Fibroblast of lung (primary cell): ENCODE results near the gene SGSM2. TPM values are rescaled to one million over a fixed set of nuclear protein-coding genes. Genes with fewer than 3 reads are reported as not detected.
A peak's percentile ranks its signal among the peaks of the same experiment; 100 is the strongest.

Experiments
- DNase-seq, 2 donors: peaks; one replicate each; pipeline versions ENCODE4 v3.0.0 to v3.0.0-alpha.2; 2010; ENCODE audit warnings: low read depth in 2 of 2
- H2AFZ ChIP-seq: 2 replicates; pipeline ENCODE4 v1.5.1; 2012; ENCODE audit warnings: low read length, control low read depth, inconsistent platforms
- H3K27ac ChIP-seq: 2 replicates; pipeline ENCODE4 v1.5.1; 2011; ENCODE audit warnings: low read length, control low read depth; ENCODE audit not compliant: insufficient read depth
- H3K27me3 ChIP-seq: 2 replicates; pipeline ENCODE4 v1.5.1; 2011; ENCODE audit warnings: mild to moderate bottlenecking, low read length; ENCODE audit not compliant: control insufficient read depth, insufficient read depth
- H3K36me3 ChIP-seq: 2 replicates; pipeline ENCODE4 v1.5.1; 2011; ENCODE audit warnings: low read length; ENCODE audit not compliant: control insufficient read depth, insufficient read depth
- H3K4me1 ChIP-seq: 2 replicates; pipeline ENCODE4 v1.5.1; 2011; ENCODE audit warnings: low read length; ENCODE audit not compliant: control insufficient read depth, insufficient read depth; ENCODE audit errors: extremely low read depth
- H3K4me2 ChIP-seq: 2 replicates; pipeline ENCODE4 v1.5.1; 2011; ENCODE audit warnings: low read length, control low read depth; ENCODE audit not compliant: insufficient read depth; ENCODE audit errors: extremely low read depth
- H3K4me3 ChIP-seq, 4 experiments: fragments of 200-600 bp in 1 of 4; sonication (generic) in 1 of 4; replicated peaks in 1 of 4; 2 replicates each; pipeline ENCODE4 v1.5.1; 2011 to 2016; ENCODE audit warnings: low read length in 4 of 4, low read depth in 3 of 4, mild to moderate bottlenecking in 3 of 4, control low read depth in 2 of 4, inconsistent platforms in 1 of 4, mixed read lengths in 1 of 4; ENCODE audit not compliant: insufficient read depth in 1 of 4; ENCODE audit errors: control extremely low read depth in 1 of 4
- H3K79me2 ChIP-seq: 2 replicates; pipeline ENCODE4 v1.5.1; 2012; ENCODE audit warnings: mild to moderate bottlenecking, low read length, inconsistent platforms; ENCODE audit not compliant: control insufficient read depth, insufficient read depth
- H3K9ac ChIP-seq: 2 replicates; pipeline ENCODE4 v1.5.1; 2011; ENCODE audit warnings: mild to moderate bottlenecking, low read length, control low read depth; ENCODE audit not compliant: insufficient read depth
- H3K9me3 ChIP-seq: 2 replicates; pipeline ENCODE4 v1.5.1; 2012; ENCODE audit warnings: low read depth, low read length; ENCODE audit not compliant: control insufficient read depth, insufficient read depth
- H4K20me1 ChIP-seq: 2 replicates; pipeline ENCODE4 v1.5.1; 2011; ENCODE audit warnings: low read length; ENCODE audit not compliant: control insufficient read depth, insufficient read depth; ENCODE audit errors: extremely low read depth
- EZH2 ChIP-seq: IDR thresholded peaks from 2 replicates; pipeline ENCODE4 v1.5.1; 2012; ENCODE audit warnings: low read length, control low read depth, mild to moderate bottlenecking; ENCODE audit errors: missing control alignments
- polyA plus RNA-seq, 2 donors: library from polyadenylated mRNA; depleted of rRNA in 1 of 2; stranded (reverse) in 1 of 2; unstranded in 1 of 2; fragments of >200 nt; gene quantifications; 2 replicates each; pipeline ENCODE4 v1.2.1, GENCODE V29; 2011 to 2012; ENCODE audit warnings: missing spikeins in 1 of 2
- total RNA-seq: library from RNA; depleted of rRNA; stranded (reverse); fragments of >200 nt; gene quantifications from 2 replicates; pipeline ENCODE4 v1.2.1, GENCODE V29; 2014
- TF ChIP-seq, protein P1 (sequence below), 2 donors: IDR thresholded peaks in 1 of 2; conservative IDR thresholded peaks in 1 of 2; 1 replicate in 1 of 2; 2 replicates in 1 of 2; pipeline ENCODE4 v1.5.1; 2011 to 2012; ENCODE audit warnings: low read length in 2 of 2, control low read depth in 1 of 2, inconsistent platforms in 1 of 2, low read depth in 1 of 2, mild to moderate bottlenecking in 1 of 2

Gene SGSM2
- total and polyA plus RNA-seq, 2 donors (not counting 1 experiment from before 2014, with no cell fraction given) = 23.4 to 31.5 TPM

DNA sequence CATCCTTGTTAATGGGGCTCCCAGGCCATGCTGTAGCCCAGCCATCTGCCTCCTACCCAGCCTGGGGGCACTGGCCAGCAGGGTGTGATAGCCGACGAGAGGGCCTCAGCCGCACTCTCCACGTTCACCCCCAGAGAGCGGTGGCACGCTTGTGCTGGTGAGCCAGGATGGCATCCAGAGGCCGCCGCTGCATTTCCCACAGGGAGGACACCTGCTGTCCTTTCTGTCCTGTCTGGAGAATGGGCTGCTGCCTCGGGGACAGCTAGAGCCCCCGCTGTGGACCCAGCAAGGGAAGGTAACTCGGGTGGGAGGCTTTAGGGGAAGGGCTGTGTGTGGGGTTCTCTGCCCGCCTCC lies 27.4 kb downstream of the SGSM2 start:
- no peaks in the 10 kb centered on the region for H3K9me3 ChIP-seq
- TF ChIP-seq, protein P1, sequence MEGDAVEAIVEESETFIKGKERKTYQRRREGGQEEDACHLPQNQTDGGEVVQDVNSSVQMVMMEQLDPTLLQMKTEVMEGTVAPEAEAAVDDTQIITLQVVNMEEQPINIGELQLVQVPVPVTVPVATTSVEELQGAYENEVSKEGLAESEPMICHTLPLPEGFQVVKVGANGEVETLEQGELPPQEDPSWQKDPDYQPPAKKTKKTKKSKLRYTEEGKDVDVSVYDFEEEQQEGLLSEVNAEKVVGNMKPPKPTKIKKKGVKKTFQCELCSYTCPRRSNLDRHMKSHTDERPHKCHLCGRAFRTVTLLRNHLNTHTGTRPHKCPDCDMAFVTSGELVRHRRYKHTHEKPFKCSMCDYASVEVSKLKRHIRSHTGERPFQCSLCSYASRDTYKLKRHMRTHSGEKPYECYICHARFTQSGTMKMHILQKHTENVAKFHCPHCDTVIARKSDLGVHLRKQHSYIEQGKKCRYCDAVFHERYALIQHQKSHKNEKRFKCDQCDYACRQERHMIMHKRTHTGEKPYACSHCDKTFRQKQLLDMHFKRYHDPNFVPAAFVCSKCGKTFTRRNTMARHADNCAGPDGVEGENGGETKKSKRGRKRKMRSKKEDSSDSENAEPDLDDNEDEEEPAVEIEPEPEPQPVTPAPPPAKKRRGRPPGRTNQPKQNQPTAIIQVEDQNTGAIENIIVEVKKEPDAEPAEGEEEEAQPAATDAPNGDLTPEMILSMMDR (conservative IDR thresholded peaks at IDR 0.05 in 1 of 2, IDR thresholded peaks at IDR 0.05 in 1 of 2; ENCODE audit: low read depth in 1 of 2, low read length in 2 of 2) = no peak
- TF ChIP-seq EZH2 = no peak
- no peak overlapping the region for H3K27ac ChIP-seq
- H4K20me1 ChIP-seq = no peaks in the 10 kb centered on the region
- DNase-seq = no peak
- H3K36me3 ChIP-seq = peaks cover 7% of the 10 kb centered on the region
- no peaks in the 10 kb centered on the region for H3K27me3 ChIP-seq
- no peak overlapping the region for H3K9ac ChIP-seq
- no peak overlapping the region for H3K4me3 ChIP-seq
- H3K4me2 ChIP-seq = no peak overlapping the region
- H3K4me1 ChIP-seq = peaks cover 1% of the 10 kb centered on the region
- H3K79me2 ChIP-seq = no peaks in the 10 kb centered on the region
- no peak overlapping the region for H2AFZ ChIP-seq

DNA sequence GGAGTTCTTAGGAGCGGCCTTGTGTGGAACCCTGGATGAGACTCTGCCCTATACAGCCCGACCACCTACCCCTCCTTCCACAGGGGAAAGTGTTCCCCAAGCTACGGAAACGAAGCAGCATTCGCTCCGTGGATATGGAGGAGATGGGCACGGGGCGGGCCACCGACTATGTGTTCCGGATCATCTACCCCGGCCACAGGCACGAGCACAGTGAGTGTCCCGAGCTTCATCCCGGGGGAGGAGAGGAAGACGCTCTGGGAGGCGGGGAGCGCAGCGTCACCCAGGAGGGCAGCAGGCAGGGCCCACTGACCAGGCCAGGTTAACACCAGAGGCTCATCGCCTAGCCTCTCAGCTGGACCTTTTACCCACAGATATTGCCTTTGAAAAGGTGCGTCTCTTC lies 27.8 kb downstream of the SGSM2 start:
- no peaks in the 10 kb centered on the region for H3K79me2 ChIP-seq
- no peaks in the 10 kb centered on the region for H4K20me1 ChIP-seq
- H3K27ac ChIP-seq = no peak overlapping the region
- no peaks in the 10 kb centered on the region for H3K27me3 ChIP-seq
- H3K4me1 ChIP-seq = no peaks in the 10 kb centered on the region
- H3K9me3 ChIP-seq = no peaks in the 10 kb centered on the region
- no peak overlapping the region for H3K9ac ChIP-seq
- TF ChIP-seq, protein P1 (conservative IDR thresholded peaks at IDR 0.05 in 1 of 2, IDR thresholded peaks at IDR 0.05 in 1 of 2; ENCODE audit: low read depth in 1 of 2, low read length in 2 of 2) = no peak
- TF ChIP-seq EZH2 = no peak
- H3K36me3 ChIP-seq = peaks cover 7% of the 10 kb centered on the region
- H3K4me2 ChIP-seq = no peak overlapping the region
- no peak overlapping the region for H2AFZ ChIP-seq
- DNase-seq = no peak
- no peak overlapping the region for H3K4me3 ChIP-seq

DNA sequence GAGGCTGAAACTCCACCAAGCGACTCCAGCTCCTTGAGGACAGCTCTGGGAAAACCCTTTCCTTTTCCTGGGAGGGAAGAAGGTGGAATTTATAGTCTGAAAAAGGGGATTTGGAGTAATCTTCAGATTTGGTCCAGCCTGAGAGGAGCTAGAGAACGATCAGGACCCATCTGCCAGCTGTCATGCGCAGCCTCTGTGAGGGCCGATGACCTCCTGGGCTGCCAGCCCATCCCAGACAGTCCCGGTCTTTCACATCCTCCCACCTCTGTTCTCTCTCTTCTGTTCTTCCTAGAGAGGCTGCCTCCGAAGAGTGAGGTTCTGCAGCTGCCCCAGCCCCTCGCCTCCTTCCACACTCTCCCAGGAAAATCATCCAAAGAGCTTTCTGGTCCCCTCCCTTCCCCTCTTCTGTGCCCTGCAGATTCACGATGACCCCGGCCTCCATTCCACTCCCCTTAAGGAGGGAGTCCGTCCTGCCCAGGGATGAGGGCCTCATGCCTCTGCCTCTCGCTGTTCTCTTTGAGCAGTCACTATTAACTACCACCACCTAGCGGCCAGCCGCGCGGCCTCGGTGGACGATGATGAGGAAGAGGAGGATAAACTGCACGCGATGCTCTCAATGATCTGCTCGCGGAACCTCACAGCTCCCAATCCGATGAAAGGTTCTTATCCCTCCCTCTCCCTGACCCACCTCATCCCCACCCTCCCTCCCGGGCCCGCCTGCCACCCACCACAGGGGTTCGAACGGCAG lies 29.6 kb downstream of the SGSM2 start:
- Histone ChIP-seq H2AFZ (no peak overlapping the region), H3K79me2 (no peaks in the 10 kb centered on the region), H3K27ac (no peak overlapping the region), H4K20me1 (no peaks in the 10 kb centered on the region), H3K9me3 (no peaks in the 10 kb centered on the region), H3K36me3 (peaks cover 9% of the 10 kb centered on the region), H3K4me3 (no peak overlapping the region), H3K4me2 (no peak overlapping the region), H3K27me3 (no peaks in the 10 kb centered on the region), H3K9ac (no peak overlapping the region), H3K4me1 (no peaks in the 10 kb centered on the region)
- no peak for DNase-seq
- TF ChIP-seq, protein P1 (conservative IDR thresholded peaks at IDR 0.05 in 1 of 2, IDR thresholded peaks at IDR 0.05 in 1 of 2; ENCODE audit: low read depth in 1 of 2, low read length in 2 of 2) = peak in 1 of 2 donors; percentile 23
- TF ChIP-seq EZH2 = no peak
